H1 (cell line): ENCODE data around the gene KIAA0319L. TPM values are rescaled to one million over a fixed set of nuclear protein-coding genes. Genes with fewer than 3 reads are reported as not detected.

Source experiments
- CHD7 ChIP-seq: fragments of 300-600 bp; sonication (generic); IDR thresholded peaks from 2 replicates; pipeline ENCODE4 v1.7.1; 2012; ENCODE audit warnings: low read length, moderate library complexity, mild to moderate bottlenecking, inconsistent platforms; ENCODE audit not compliant: insufficient replicate concordance
- CTCF ChIP-seq, 3 experiments: IDR thresholded peaks; 1 replicate in 2 of 3; 2 replicates in 1 of 3; pipeline versions ENCODE4 v1.5.1 to v1.6.1; 2011; ENCODE audit warnings: low read length in 3 of 3, mild to moderate bottlenecking in 3 of 3, inconsistent platforms in 2 of 3, low read depth in 1 of 3, moderate library complexity in 1 of 3; ENCODE audit not compliant: insufficient read depth in 1 of 3; ENCODE audit errors: control extremely low read depth in 1 of 3
- E2F6 ChIP-seq: IDR thresholded peaks from 2 replicates; pipeline ENCODE4 v1.6.1; 2012; ENCODE audit warnings: inconsistent platforms
- JUND ChIP-seq: IDR thresholded peaks from 2 replicates; pipeline ENCODE4 v1.6.1; 2011; ENCODE audit warnings: mild to moderate bottlenecking, improper control_type of control experiment, low read length
- KDM4A ChIP-seq: IDR thresholded peaks from one replicate; pipeline ENCODE4 v1.7.1; 2012; ENCODE audit warnings: low read depth, mild to moderate bottlenecking, moderate library complexity, low read length, inconsistent platforms; ENCODE audit not compliant: severe bottlenecking
- POLR2AphosphoS5 ChIP-seq: IDR thresholded peaks from 2 replicates; pipeline ENCODE4 v1.6.1; 2011; ENCODE audit warnings: low read depth, low read length
- POU5F1 ChIP-seq: IDR thresholded peaks from 2 replicates; pipeline ENCODE4 v1.6.1; 2011; ENCODE audit warnings: low read depth, mild to moderate bottlenecking, low read length, moderate library complexity
- RXRA ChIP-seq: IDR thresholded peaks from 2 replicates; pipeline ENCODE4 v1.6.1; 2011; ENCODE audit warnings: low read depth, mild to moderate bottlenecking, low read length, moderate library complexity; ENCODE audit not compliant: insufficient read depth
- polyA plus RNA-seq, 7 experiments: library from polyadenylated mRNA; depleted of rRNA in 3 of 7; stranded (reverse) in 5 of 7; unstranded in 2 of 7; fragments of >200 nt in 5 of 7; fragments of 200-250 nt in 2 of 7; gene quantifications; 1 replicate in 5 of 7; 2 replicates in 1 of 7; 4 replicates in 1 of 7; pipeline versions ENCODE4 v1.2.1 to v1.2.3, GENCODE V29; 2011 to 2013; ENCODE audit warnings: missing spikeins in 2 of 7, mixed read lengths in 2 of 7
- total RNA-seq: library from RNA; stranded (reverse); fragmentation: NEBNext Ultra II Directional; extraction: Animal tissue kit (Norgen Biotek cat#: 25700); gene quantifications from 2 replicates; pipeline ENCODE4 v1.2.1, GENCODE V29; 2021

KIAA0319L gene
- total and polyA plus RNA-seq, 2 of the 8 experiments (the other 6 are each of a cell fraction or from before 2014, with no cell fraction given), result 40.1 to 55.7 TPM

- TF ChIP-seq CTCF (IDR thresholded peaks at IDR 0.05; ENCODE audit: control extremely low read depth in 1 of 3, insufficient read depth in 1 of 3, low read depth in 1 of 3, low read length in 3 of 3), result no peak
- no peak for TF ChIP-seq POU5F1
- TF ChIP-seq KDM4A, result no peak
- TF ChIP-seq POLR2AphosphoS5, result no peak
- TF ChIP-seq JUND, result no peak
- TF ChIP-seq CHD7, result no peak
- TF ChIP-seq RXRA, result no peak
- no peak for TF ChIP-seq E2F6
These were observed 79.3 kb downstream of the KIAA0319L start (continued) for GRCh38 chr1:35477870-35478269.
